Breast epithelium (tissue), 4 donors: ENCODE measurements around the gene DENND5B. TPM values are rescaled to one million over a fixed set of nuclear protein-coding genes. Genes with fewer than 3 reads are reported as not detected.

Experiments
- DNase-seq, 2 donors: peaks; one replicate each; pipeline ENCODE4 v3.0.0-alpha.2; 2019; ENCODE audit warnings: low spot score in 2 of 2
- H3K27ac ChIP-seq, 2 donors: fragments of 200-600 bp; sonication (generic) in 1 of 2; one replicate each; pipeline ENCODE4 v1.5.1; 2016 to 2019; ENCODE audit warnings: mild to moderate bottlenecking in 1 of 2
- H3K27me3 ChIP-seq, 2 donors: fragments of 200-600 bp; sonication (generic) in 1 of 2; one replicate each; pipeline versions ENCODE4 v1.5.1 to v1.6.0; 2017 to 2019; ENCODE audit warnings: control low read depth in 1 of 2, mild to moderate bottlenecking in 1 of 2
- H3K36me3 ChIP-seq: fragments of 200-600 bp; one replicate; pipeline ENCODE4 v1.5.1; 2019
- H3K4me1 ChIP-seq, 2 donors: fragments of 200-600 bp; sonication (generic); one replicate each; pipeline ENCODE4 v1.5.1; 2016 to 2019; ENCODE audit warnings: control low read depth in 1 of 2
- H3K4me3 ChIP-seq, 3 donors: fragments of 200-600 bp; sonication (generic); 1 replicate in 2 of 3; 2 replicates in 1 of 3; pipeline ENCODE4 v1.5.1; 2016 to 2019; ENCODE audit warnings: mild to moderate bottlenecking in 3 of 3, moderate library complexity in 2 of 3
- H3K9me3 ChIP-seq, 2 donors: fragments of 200-600 bp; sonication (generic) in 1 of 2; one replicate each; pipeline ENCODE4 v1.5.1; 2016 to 2019; ENCODE audit warnings: control low read depth in 1 of 2
- POLR2A ChIP-seq: fragments of 450-650 bp; IDR thresholded peaks from one replicate; pipeline ENCODE4 v1.6.1; 2016; ENCODE audit warnings: antibody characterized with exemption, mild to moderate bottlenecking, moderate library complexity
- POLR2AphosphoS5 ChIP-seq, 3 donors: sonication (generic); formaldehyde crosslinking; IDR thresholded peaks; one replicate each; pipeline ENCODE4 v1.6.1; 2017; ENCODE audit warnings: antibody characterized with exemption in 3 of 3
- intact Hi-C: fragments of 100-400 bp; cut with DNase I; formaldehyde crosslinking; loops from one replicate; pipeline ENCODE4 v1.15.1; 2023; ENCODE audit warnings: low total_unique reads
- total RNA-seq, 3 donors: library from RNA; depleted of rRNA; stranded (reverse); fragments of >200 nt; gene quantifications; one replicate each; pipeline ENCODE4 v1.1.0, GENCODE V29; 2016
- TF ChIP-seq, protein P1 (sequence below), 3 donors: fragments of 450-650 bp; IDR thresholded peaks; one replicate each; pipeline ENCODE4 v1.5.1; 2016 to 2017; ENCODE audit warnings: antibody characterized with exemption in 3 of 3, mild to moderate bottlenecking in 3 of 3, moderate library complexity in 3 of 3

DENND5B gene
- total RNA-seq, 3 donors from 2014 or later: 16.0 to 18.7 (median 17.7) TPM

GRCh38 chr12:31629756-31630732, 39.1 kb upstream of the DENND5B start:
- intact Hi-C loops: loop anchor here (10.0 kb wide), 1 partner anchor 225 kb away; no protein-coding TSS in a partner anchor
- H3K27ac ChIP-seq: no peak overlapping the region
- no peaks in the 10 kb centered on the region for H3K4me1 ChIP-seq
- H3K27me3 ChIP-seq: no peaks in the 10 kb centered on the region
- H3K9me3 ChIP-seq: no peaks in the 10 kb centered on the region
- DNase-seq: no peak
- TF ChIP-seq POLR2AphosphoS5 (IDR thresholded peaks at IDR 0.05): no peak
- TF ChIP-seq, protein P1, sequence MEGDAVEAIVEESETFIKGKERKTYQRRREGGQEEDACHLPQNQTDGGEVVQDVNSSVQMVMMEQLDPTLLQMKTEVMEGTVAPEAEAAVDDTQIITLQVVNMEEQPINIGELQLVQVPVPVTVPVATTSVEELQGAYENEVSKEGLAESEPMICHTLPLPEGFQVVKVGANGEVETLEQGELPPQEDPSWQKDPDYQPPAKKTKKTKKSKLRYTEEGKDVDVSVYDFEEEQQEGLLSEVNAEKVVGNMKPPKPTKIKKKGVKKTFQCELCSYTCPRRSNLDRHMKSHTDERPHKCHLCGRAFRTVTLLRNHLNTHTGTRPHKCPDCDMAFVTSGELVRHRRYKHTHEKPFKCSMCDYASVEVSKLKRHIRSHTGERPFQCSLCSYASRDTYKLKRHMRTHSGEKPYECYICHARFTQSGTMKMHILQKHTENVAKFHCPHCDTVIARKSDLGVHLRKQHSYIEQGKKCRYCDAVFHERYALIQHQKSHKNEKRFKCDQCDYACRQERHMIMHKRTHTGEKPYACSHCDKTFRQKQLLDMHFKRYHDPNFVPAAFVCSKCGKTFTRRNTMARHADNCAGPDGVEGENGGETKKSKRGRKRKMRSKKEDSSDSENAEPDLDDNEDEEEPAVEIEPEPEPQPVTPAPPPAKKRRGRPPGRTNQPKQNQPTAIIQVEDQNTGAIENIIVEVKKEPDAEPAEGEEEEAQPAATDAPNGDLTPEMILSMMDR (IDR thresholded peaks at IDR 0.05): no peak
- TF ChIP-seq POLR2A: no peak
- H3K4me3 ChIP-seq: no peak overlapping the region
- no peaks in the 10 kb centered on the region for H3K36me3 ChIP-seq

DNA sequence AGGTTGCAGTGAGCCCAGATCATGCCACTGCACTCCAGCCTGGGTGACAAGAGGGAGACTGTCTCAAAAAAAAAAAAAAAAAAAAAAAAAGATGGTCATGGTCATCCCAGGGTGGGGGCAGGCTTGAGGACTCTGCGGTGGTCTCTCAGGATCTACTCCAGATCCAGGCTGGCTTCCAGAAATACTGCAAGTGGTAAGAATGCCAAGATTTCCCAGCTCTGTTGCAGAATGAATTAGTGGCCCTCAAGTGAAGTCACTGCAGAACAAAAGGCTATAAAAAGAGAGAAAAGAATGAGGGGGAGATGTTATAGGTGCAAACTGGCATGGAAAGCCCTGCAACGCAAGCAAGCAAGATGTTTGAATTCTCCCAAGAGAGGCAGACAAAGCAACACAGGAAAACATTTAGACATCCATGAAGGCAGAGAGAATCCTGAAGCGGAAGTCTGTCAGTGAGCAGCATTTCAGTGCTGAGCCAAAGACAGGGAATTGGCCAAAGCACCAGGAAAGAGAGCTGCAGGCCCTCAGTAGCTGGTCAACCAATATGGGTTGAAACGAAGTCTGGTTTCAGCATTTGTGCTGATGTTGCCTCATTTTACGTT, 36.6 kb upstream of the DENND5B start:
- Histone ChIP-seq H3K4me3 (no peak overlapping the region), H3K27ac (no peak overlapping the region), H3K36me3 (no peaks in the 10 kb centered on the region), H3K9me3 (no peaks in the 10 kb centered on the region), H3K4me1 (no peaks in the 10 kb centered on the region), H3K27me3 (no peaks in the 10 kb centered on the region)
- DNase-seq: no peak
- intact Hi-C loops: no loop called here
- TF ChIP-seq, protein P1 (IDR thresholded peaks at IDR 0.05): no peak
- no peak for TF ChIP-seq POLR2A
- TF ChIP-seq POLR2AphosphoS5 (IDR thresholded peaks at IDR 0.05): no peak

DNA sequence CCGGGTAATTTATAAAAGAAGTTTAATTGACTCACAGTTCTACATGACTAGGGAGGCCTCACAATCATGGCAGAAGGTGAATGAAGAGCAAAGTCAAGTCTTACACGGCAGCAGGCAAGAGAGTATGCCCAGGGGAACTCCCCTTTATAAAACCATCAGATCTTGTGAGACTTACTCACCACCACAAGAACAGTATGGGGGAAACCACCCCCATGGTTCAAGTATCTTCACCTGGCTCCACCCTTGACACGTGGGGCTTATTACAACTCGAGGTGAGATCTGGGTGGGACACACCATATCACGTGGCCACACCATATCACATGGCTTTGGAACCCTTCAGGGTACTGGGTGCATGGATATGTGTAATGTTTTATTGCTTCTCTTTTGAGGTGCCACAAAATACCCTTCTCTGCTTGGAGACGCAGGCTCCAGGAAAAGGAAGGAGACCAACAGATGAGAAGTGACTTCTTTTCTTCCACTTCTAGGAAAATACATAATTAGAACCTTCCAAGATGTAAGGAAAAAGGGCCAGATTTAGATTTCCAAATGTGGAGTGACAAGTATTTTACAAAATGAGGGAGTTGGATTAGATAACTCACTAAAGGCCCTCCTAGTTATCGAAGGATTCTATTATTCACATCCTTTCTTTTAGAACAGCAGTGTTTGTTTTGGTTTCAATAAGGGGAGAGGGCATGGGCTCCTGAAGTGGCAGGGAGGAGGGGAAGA, 35.5 kb upstream of the DENND5B start:
- H3K4me1 ChIP-seq: no peaks in the 10 kb centered on the region
- H3K4me3 ChIP-seq: no peak overlapping the region

DNA sequence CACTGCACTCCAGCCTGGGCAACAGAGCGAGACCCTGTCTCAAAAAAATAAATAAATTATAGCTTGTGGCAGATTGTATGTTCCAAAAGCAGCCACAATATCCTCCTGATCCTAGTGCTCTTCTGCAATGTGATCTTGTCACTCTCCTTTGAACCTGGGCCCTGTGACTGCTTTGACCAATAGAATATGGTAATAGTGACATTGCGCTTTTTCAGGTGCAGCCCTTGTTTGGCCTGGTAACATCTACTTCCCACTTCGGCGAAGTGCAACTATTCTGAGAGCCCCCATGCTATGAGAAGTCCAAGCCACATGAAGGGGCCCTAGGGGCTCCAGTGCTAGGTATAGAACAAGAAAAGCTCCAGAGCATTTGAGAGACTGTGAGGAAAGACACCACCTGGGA, 31.1 kb upstream of the DENND5B start:
- H3K9me3 ChIP-seq: no peaks in the 10 kb centered on the region
- no peaks in the 10 kb centered on the region for H3K27me3 ChIP-seq
- intact Hi-C loops: no loop called here
- H3K36me3 ChIP-seq: no peaks in the 10 kb centered on the region
- TF ChIP-seq POLR2A: no peak
- TF ChIP-seq, protein P1 (IDR thresholded peaks at IDR 0.05): no peak
- no peak for TF ChIP-seq POLR2AphosphoS5 (IDR thresholded peaks at IDR 0.05)
- H3K27ac ChIP-seq: no peak overlapping the region
- DNase-seq: no peak
- no peaks in the 10 kb centered on the region for H3K4me1 ChIP-seq
- H3K4me3 ChIP-seq: no peak overlapping the region

More for the DNA sequence above, 35.5 kb upstream of the DENND5B start:
- H3K27ac ChIP-seq: no peak overlapping the region
- no peaks in the 10 kb centered on the region for H3K36me3 ChIP-seq
- no peaks in the 10 kb centered on the region for H3K9me3 ChIP-seq
- no peak for DNase-seq
- H3K27me3 ChIP-seq: no peaks in the 10 kb centered on the region
- TF ChIP-seq POLR2A (no peak), POLR2AphosphoS5 (IDR thresholded peaks at IDR 0.05) (no peak)
- intact Hi-C loops: no loop called here

- Histone ChIP-seq H3K4me3 (no peak overlapping the region), H3K4me1 (no peaks in the 10 kb centered on the region), H3K27me3 (no peaks in the 10 kb centered on the region), H3K27ac (no peak overlapping the region), H3K36me3 (no peaks in the 10 kb centered on the region), H3K9me3 (no peaks in the 10 kb centered on the region)
- DNase-seq: no peak
- TF ChIP-seq POLR2A (no peak), POLR2AphosphoS5 (IDR thresholded peaks at IDR 0.05) (no peak)
- TF ChIP-seq, protein P1 (IDR thresholded peaks at IDR 0.05): no peak
- intact Hi-C loops: no loop called here
These were observed 29.4 kb upstream of the DENND5B start for GRCh38 chr12:31620311-31620710.
